GM12891 (cell line): Measurements from ENCODE around the gene BCL10.

Experiments
- PAX5 ChIP-seq: IDR thresholded peaks from 2 replicates; pipeline ENCODE4 v1.6.1; 2011; ENCODE audit warnings: low read length, moderate library complexity, mild to moderate bottlenecking; ENCODE audit not compliant: insufficient read depth, severe bottlenecking
- POLR2A ChIP-seq: IDR thresholded peaks from 2 replicates; pipeline ENCODE4 v1.6.1; 2011; ENCODE audit warnings: low read depth, low read length, control low read depth
- POLR2AphosphoS5 ChIP-seq: IDR thresholded peaks from 2 replicates; pipeline ENCODE4 v1.6.1; 2011; ENCODE audit warnings: low read depth, low read length, control low read depth
- POU2F2 ChIP-seq: IDR thresholded peaks from 2 replicates; pipeline ENCODE4 v1.6.1; 2011; ENCODE audit warnings: low read depth, mild to moderate bottlenecking, control low read depth, low read length, moderate library complexity
- SPI1 ChIP-seq: IDR thresholded peaks from 2 replicates; pipeline ENCODE4 v1.6.1; 2011; ENCODE audit warnings: low read depth, low read length, control low read depth
- TAF1 ChIP-seq: IDR thresholded peaks from 2 replicates; pipeline ENCODE4 v1.6.1; 2011; ENCODE audit warnings: low read depth, low read length, control low read depth

DNA sequence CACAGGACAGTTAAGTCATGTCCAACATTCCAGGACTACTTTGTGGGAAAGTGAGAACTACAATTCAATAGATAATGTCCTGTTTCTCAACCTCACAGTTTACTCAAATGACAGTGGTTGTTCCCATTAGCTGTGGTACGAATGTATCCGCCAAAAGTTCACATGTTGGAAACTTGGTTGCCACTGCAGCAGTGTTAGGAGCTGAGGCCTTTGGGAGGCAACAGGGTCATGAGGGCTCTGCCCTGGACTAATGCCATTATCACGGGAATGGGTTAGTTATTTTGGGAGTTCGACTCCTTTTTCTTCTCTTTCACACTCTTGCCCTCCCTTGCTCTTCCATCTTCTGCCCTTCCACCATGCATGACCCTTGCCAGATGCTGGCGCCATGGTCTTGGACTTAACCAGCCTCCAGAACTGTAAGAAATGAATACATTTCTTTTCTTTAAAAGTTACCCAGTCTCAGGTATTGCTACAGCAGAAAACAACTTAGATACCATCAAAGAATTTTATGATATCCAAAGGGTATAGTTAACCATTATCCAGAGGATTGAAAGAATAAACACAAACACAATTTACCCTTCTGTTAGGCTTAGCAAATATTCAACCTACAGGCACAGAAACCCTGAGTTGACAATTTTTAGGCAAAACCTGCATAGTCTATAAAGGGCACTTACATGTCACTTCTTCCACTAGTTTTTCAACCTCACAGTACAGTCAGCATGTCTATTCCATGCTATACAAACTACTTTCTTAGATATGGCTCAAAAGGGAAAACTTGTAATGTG is 7.4 kb downstream of the BCL10 start:
- TF ChIP-seq POLR2A: no peak
- no peak for TF ChIP-seq PAX5
- no peak for TF ChIP-seq POLR2AphosphoS5
- no peak for TF ChIP-seq POU2F2
- no peak for TF ChIP-seq TAF1
- TF ChIP-seq SPI1: no peak
